HL-60 (cell line): ENCODE measurements around the gene PGAP6.

ENCODE experiments used
- DNase-seq, 2 experiments: peaks; one replicate each; pipeline ENCODE4 v3.0.0-alpha.2; 2010 to 2020; ENCODE audit warnings: low read depth in 1 of 2, low spot score in 1 of 2
- H3K27ac ChIP-seq: fragments of 250-450 bp; sonication (Bioruptor Pico); replicated peaks from 2 replicates; pipeline ENCODE4 v1.5.1; 2020; ENCODE audit warnings: mild to moderate bottlenecking, moderate library complexity
- H3K27me3 ChIP-seq: fragments of 250-450 bp; sonication (Bioruptor Pico); 2 replicates; pipeline ENCODE4 v1.5.1; 2021; ENCODE audit warnings: mild to moderate bottlenecking, moderate library complexity; ENCODE audit not compliant: insufficient read depth, poor library complexity, severe bottlenecking
- H3K4me3 ChIP-seq: replicated peaks from 2 replicates; pipeline ENCODE4 v1.5.1; 2011; ENCODE audit warnings: mild to moderate bottlenecking, control low read depth, low read length; ENCODE audit not compliant: insufficient read depth
- CTCF ChIP-seq: IDR thresholded peaks from one replicate; pipeline ENCODE4 v1.5.1; 2011; ENCODE audit warnings: low read length, control low read depth, inconsistent platforms; ENCODE audit not compliant: insufficient read depth
- GABPA ChIP-seq: IDR thresholded peaks from 2 replicates; pipeline ENCODE4 v1.6.1; 2012; ENCODE audit warnings: low read depth
- POLR2AphosphoS5 ChIP-seq: IDR thresholded peaks from 2 replicates; pipeline ENCODE4 v1.6.1; 2012; ENCODE audit warnings: low read depth
- REST ChIP-seq: IDR thresholded peaks from 2 replicates; pipeline ENCODE4 v1.6.1; 2012; ENCODE audit warnings: low read depth; ENCODE audit not compliant: insufficient replicate concordance
- SPI1 ChIP-seq: IDR thresholded peaks from 2 replicates; pipeline ENCODE4 v1.6.1; 2012; ENCODE audit warnings: low read depth, mild to moderate bottlenecking, borderline replicate concordance

The PGAP6 gene

DNA sequence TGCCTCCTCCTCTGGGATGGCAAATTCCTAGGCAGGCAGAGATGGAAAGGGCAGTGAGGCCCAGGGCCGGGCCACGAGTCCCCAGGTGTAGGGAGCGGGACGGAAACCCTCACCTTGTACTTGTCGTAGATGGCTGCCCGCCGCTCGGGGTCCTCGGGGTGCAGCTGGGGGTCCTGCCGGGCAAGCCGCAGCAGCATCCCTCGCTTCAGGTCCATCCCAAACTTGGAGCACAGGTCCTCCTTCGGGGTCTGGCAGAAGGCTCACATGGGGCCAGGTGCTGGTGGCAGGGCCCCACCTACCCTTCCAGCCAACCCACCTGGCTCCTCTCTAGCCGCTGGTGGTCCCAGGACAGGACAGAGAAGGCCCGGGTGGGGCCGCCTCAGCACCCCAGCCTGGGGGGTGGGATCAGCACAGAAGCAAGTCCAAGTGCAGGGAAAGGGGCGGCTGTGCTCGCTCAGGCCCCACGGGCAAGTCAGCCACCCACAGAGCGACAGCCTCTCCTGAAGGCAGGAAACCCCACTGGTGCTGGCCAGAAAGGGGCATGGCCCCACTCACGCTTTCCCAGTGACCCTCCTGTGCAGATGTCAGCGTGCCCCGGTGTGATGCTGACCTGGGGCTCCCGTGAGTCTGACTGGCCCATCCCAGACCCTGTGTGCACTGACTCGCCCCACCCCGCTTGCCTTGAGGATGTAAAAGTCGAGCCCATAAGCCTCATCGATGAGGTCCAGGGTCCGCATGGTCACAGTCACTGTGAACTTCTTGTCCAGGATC, 13.2 kb downstream of the PGAP6 start:
- DNase-seq = no peak
- TF ChIP-seq POLR2AphosphoS5 = no peak
- Histone ChIP-seq H3K27ac (no peak overlapping the region), H3K27me3 (no peaks in the 10 kb centered on the region), H3K4me3 (no peak overlapping the region)

DNA sequence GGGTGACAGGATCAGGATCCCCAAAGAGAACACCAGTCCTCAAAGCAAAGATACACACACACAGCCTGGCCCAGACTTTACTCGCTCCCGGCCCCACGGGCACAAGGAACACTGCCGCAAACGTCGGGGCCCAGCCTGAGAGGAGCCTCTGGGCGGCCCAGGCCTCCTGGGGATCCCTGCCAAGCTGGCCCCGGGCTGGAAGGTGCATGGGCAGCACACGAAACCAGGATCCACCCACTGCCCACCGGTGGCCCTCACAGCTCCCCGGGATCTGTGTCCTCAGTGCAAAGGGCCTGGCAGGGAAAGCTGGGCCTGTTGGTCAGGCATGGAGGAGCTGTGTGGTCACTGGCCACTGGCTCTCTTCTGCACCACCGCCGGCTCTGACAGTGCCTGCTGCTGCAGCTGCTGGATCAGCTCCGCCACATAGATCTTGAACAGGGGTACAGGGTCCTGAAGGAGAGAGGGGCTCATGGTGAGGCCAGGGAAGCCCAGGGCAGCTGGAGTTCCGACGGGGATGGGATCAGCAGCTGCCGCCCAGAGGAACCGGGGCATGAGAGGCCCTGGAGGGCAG, 14.4 kb downstream of the PGAP6 start:
- no peak overlapping the region for H3K27ac ChIP-seq
- H3K4me3 ChIP-seq = no peak overlapping the region
- no peak for DNase-seq
- H3K27me3 ChIP-seq = no peaks in the 10 kb centered on the region
- no peak for TF ChIP-seq SPI1
- TF ChIP-seq GABPA = no peak
- TF ChIP-seq CTCF = no peak
- no peak for TF ChIP-seq REST
- no peak for TF ChIP-seq POLR2AphosphoS5

DNA sequence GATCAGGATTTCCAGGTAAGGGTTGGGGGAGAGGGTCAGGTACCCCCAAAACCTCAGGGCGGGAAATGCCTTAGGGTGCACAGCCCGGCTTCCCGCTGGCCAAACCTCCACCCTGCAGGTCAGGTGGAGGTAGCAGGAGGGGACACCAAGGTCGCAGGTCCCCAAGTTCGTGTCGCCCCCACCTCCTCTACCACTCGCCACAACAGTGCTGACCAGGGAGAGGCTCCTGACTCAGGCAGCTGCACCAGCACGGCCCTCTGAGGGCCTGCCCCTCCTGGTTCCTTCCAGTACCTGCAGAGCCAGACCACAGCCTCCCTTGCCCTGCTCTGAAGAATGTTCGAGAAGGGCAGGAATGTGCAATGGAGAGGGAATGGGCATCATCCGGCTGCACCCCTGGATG, 15.3 kb downstream of the PGAP6 start:
- H3K27ac ChIP-seq = no peak overlapping the region
- H3K4me3 ChIP-seq = no peak overlapping the region
- H3K27me3 ChIP-seq = no peaks in the 10 kb centered on the region
- DNase-seq = no peak
- no peak for TF ChIP-seq POLR2AphosphoS5
- no peak for TF ChIP-seq REST
- TF ChIP-seq CTCF = no peak
- TF ChIP-seq GABPA = no peak
- TF ChIP-seq SPI1 = no peak

GRCh38 chr16:364595-365491, 16.9 kb downstream of the PGAP6 start:
- no peak for DNase-seq
- Histone ChIP-seq H3K27me3 (no peaks in the 10 kb centered on the region), H3K4me3 (no peak overlapping the region), H3K27ac (no peak overlapping the region)
- TF ChIP-seq CTCF = no peak
- no peak for TF ChIP-seq SPI1
- TF ChIP-seq POLR2AphosphoS5 = no peak
- TF ChIP-seq REST = no peak
- TF ChIP-seq GABPA = no peak
